ENCODE results near the gene MID1. TPM values are rescaled to one million over a fixed set of nuclear protein-coding genes. Genes with fewer than 3 reads are reported as not detected.

MID1 gene
- total RNA-seq, 2 experiments from 2014 or later, result 0.19 TPM; not detected in 1

DNA sequence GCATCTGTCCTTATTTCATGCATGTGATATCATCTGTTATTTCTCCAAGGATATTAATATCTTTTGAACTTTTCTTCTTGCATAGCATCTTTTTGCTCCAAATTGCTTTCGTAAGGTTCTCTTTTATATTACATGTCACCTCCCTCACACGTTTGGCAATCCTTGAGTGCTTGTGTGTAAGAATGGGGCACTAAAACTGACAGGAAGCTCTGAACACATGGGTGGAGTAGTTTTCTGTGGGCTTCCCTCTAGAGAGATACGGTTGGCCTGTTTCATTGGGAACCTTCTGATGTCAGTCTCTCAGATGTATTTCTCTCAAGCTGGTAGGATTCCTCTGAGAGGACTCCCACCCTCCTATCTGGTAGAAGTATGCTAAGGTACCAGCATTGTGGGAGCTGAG, 223.0 kb downstream of the MID1 start:
- intact Hi-C loops (cut with DNase I, micrococcal nuclease), result no loop called here
- Mint-ChIP-seq H3K36me3 (ENCODE audit: low read depth) (no peaks in the 10 kb centered on the region), H3K27me3 (no peaks in the 10 kb centered on the region), H3K4me1 (ENCODE audit: low read depth) (no peaks in the 10 kb centered on the region), H3K4me3 (no peak overlapping the region), H3K27ac (no peak overlapping the region), H3K9me3 (no peaks in the 10 kb centered on the region)
- H3K4me1 ChIP-seq (ENCODE audit: insufficient read depth, low read length), result no peaks in the 10 kb centered on the region
- ATAC-seq (ENCODE audit: poor library complexity), result no peak
- no peak overlapping the region for H3K4me3 ChIP-seq (ENCODE audit: low read length)
- no peak for DNase-seq
- TF ChIP-seq, protein P1, sequence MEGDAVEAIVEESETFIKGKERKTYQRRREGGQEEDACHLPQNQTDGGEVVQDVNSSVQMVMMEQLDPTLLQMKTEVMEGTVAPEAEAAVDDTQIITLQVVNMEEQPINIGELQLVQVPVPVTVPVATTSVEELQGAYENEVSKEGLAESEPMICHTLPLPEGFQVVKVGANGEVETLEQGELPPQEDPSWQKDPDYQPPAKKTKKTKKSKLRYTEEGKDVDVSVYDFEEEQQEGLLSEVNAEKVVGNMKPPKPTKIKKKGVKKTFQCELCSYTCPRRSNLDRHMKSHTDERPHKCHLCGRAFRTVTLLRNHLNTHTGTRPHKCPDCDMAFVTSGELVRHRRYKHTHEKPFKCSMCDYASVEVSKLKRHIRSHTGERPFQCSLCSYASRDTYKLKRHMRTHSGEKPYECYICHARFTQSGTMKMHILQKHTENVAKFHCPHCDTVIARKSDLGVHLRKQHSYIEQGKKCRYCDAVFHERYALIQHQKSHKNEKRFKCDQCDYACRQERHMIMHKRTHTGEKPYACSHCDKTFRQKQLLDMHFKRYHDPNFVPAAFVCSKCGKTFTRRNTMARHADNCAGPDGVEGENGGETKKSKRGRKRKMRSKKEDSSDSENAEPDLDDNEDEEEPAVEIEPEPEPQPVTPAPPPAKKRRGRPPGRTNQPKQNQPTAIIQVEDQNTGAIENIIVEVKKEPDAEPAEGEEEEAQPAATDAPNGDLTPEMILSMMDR (IDR thresholded peaks at IDR 0.05), result no peak
- H3K27ac ChIP-seq (ENCODE audit: low read depth in 1 of 2, low read length in 2 of 2), result no peak overlapping the region
- H3K36me3 ChIP-seq (ENCODE audit: insufficient read depth, low read length), result no peaks in the 10 kb centered on the region
- no peaks in the 10 kb centered on the region for H3K9me3 ChIP-seq (ENCODE audit: control insufficient read depth in 1 of 2, insufficient read depth in 1 of 2, low read length in 2 of 2)
- no peaks in the 10 kb centered on the region for H3K27me3 ChIP-seq (ENCODE audit: control insufficient read depth in 1 of 2, insufficient read depth in 2 of 2, low read length in 2 of 2)
- ChIA-PET POLR2A (no interaction called here), CTCF (no interaction called here)

DNA sequence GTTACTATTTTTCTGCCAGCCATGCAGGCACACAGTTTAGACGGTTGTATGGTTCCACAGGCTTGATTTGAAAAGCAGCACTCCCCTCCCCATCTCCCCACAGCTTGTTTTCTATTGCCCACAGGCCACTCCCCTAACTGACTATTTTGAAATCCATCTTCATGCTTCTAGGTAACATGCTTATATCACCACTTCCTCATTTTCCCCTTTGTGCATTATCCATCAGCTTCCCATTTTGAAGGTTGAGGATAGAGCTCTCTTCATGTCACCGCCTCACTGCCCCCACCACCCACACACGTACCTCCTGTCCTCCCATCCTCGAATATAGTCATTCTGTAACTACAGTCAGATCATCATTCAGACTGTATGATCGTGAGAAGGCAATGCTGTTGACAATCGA, 224.7 kb downstream of the MID1 start:
- ChIA-PET POLR2A (no interaction called here), CTCF (no interaction called here)
- H3K27me3 ChIP-seq (ENCODE audit: control insufficient read depth in 1 of 2, insufficient read depth in 2 of 2, low read length in 2 of 2), result no peaks in the 10 kb centered on the region
- H3K4me1 Mint-ChIP-seq (ENCODE audit: low read depth), result no peaks in the 10 kb centered on the region
- H3K4me1 ChIP-seq (ENCODE audit: insufficient read depth, low read length), result no peaks in the 10 kb centered on the region
- DNase-seq (no peak), ATAC-seq (ENCODE audit: poor library complexity) (no peak)
- no peak overlapping the region for H3K4me3 ChIP-seq (ENCODE audit: low read length)
- intact Hi-C loops (cut with DNase I, micrococcal nuclease), result no loop called here
- no peak overlapping the region for H3K4me3 Mint-ChIP-seq
- TF ChIP-seq, protein P1 (IDR thresholded peaks at IDR 0.05), result no peak
- H3K9me3 Mint-ChIP-seq, result no peaks in the 10 kb centered on the region
- no peak overlapping the region for H3K27ac ChIP-seq (ENCODE audit: low read depth in 1 of 2, low read length in 2 of 2)
- H3K36me3 Mint-ChIP-seq (ENCODE audit: low read depth), result no peaks in the 10 kb centered on the region
- no peaks in the 10 kb centered on the region for H3K9me3 ChIP-seq (ENCODE audit: control insufficient read depth in 1 of 2, insufficient read depth in 1 of 2, low read length in 2 of 2)
- no peaks in the 10 kb centered on the region for H3K27me3 Mint-ChIP-seq
- no peak overlapping the region for H3K27ac Mint-ChIP-seq
- H3K36me3 ChIP-seq (ENCODE audit: insufficient read depth, low read length), result no peaks in the 10 kb centered on the region

All from CD4-positive, alpha-beta T cell (primary cell).